Sigmoid colon (tissue), 7 donors: Measurements from ENCODE around the gene PDE6A. TPM values are rescaled to one million over a fixed set of nuclear protein-coding genes. Genes with fewer than 3 reads are reported as not detected.

ENCODE experiments used
- DNase-seq: peaks from one replicate; pipeline ENCODE4 v3.0.0-alpha.2; 2019
- H3K27ac ChIP-seq, 4 donors: fragments of 200-600 bp; sonication (generic); one replicate each; pipeline ENCODE4 v1.5.1; 2016 to 2019; ENCODE audit warnings: mild to moderate bottlenecking in 1 of 4
- H3K27me3 ChIP-seq, 3 donors: fragments of 200-600 bp; sonication (generic); one replicate each; pipeline ENCODE4 v1.5.1; 2019; ENCODE audit warnings: mild to moderate bottlenecking in 1 of 3
- H3K36me3 ChIP-seq, 4 donors: fragments of 200-600 bp; sonication (generic); one replicate each; pipeline ENCODE4 v1.5.1; 2016 to 2019
- H3K4me1 ChIP-seq, 4 donors: fragments of 200-600 bp; sonication (generic); one replicate each; pipeline ENCODE4 v1.5.1; 2017 to 2019
- H3K4me3 ChIP-seq, 4 donors: fragments of 200-600 bp; sonication (generic); one replicate each; pipeline ENCODE4 v1.5.1; 2017 to 2019; ENCODE audit warnings: mild to moderate bottlenecking in 2 of 4, moderate library complexity in 1 of 4
- H3K9me3 ChIP-seq, 4 donors: fragments of 200-600 bp in 3 of 4; sonication (generic) in 3 of 4; one replicate each; pipeline versions ENCODE4 v1.5.1 to v1.6.1; 2013 to 2019
- CTCF ChIP-seq, 4 experiments: fragments of 450-650 bp in 3 of 4; fragments of 200-600 bp in 1 of 4; IDR thresholded peaks; one replicate each; pipeline ENCODE4 v1.5.1; 2016 to 2019; ENCODE audit warnings: antibody characterized with exemption in 4 of 4, mild to moderate bottlenecking in 3 of 4, moderate library complexity in 2 of 4
- EP300 ChIP-seq, 4 donors: sonication (generic); formaldehyde crosslinking; IDR thresholded peaks; one replicate each; pipeline ENCODE4 v1.6.1; 2017; ENCODE audit warnings: antibody characterized with exemption in 4 of 4
- POLR2A ChIP-seq, 2 donors: fragments of 450-650 bp; IDR thresholded peaks; one replicate each; pipeline ENCODE4 v1.6.1; 2016; ENCODE audit warnings: antibody characterized with exemption in 2 of 2, mild to moderate bottlenecking in 2 of 2, moderate library complexity in 2 of 2
- POLR2AphosphoS5 ChIP-seq, 4 donors: sonication (generic); formaldehyde crosslinking; IDR thresholded peaks; one replicate each; pipeline ENCODE4 v1.6.1; 2017; ENCODE audit warnings: antibody characterized with exemption in 4 of 4
- WGBS, 2 donors: extraction: QIAGEN DNeasy Blood & Tissue Kit; methylation state at CpG; one replicate each; pipeline ENCODE4 v1.1.7; 2013; 5-methylcytosine and 5-hydroxymethylcytosine counted together
- intact Hi-C: fragments of 100-400 bp; cut with DNase I; formaldehyde crosslinking; loops from one replicate; pipeline ENCODE4 v1.15.1; 2023
- polyA plus RNA-seq, 3 donors: library from polyadenylated mRNA; stranded (reverse); fragments of 200-250 nt; gene quantifications; one replicate each; pipeline ENCODE4 v1.2.3, GENCODE V29; 2013
- total RNA-seq, 4 donors: library from RNA; depleted of rRNA; stranded (reverse); fragments of >200 nt; gene quantifications; one replicate each; pipeline ENCODE4 v1.1.0, GENCODE V29; 2016
- donor health status: healthy with polysubstance abuse.
- donor health status: Bipolar disorder and iron deficiency.
- donor health status: healthy.

Gene PDE6A
- total and polyA plus RNA-seq, 7 donors, result 1.6 to 2.8 (median 2.4) TPM; not detected in 4

GRCh38 chr5:149872351-149873040, 72.1 kb downstream of the PDE6A start:
- Histone ChIP-seq H3K27ac (peak overlapping the region in 3 of 4 donors; percentile 58 to 69 (median 63)), H3K4me3 (no peak overlapping the region)
- TF ChIP-seq POLR2AphosphoS5 (IDR thresholded peaks at IDR 0.05), result peak in 1 of 4 donors; percentile 12
- no peak for TF ChIP-seq POLR2A (IDR thresholded peaks at IDR 0.05)

GRCh38 chr5:149871471-149871870, 73.1 kb downstream of the PDE6A start:
- Histone ChIP-seq H3K4me1 (peaks cover 0 to 17% (median 16%) of the 10 kb centered on the region in 4 donors), H3K9me3 (no peaks in the 10 kb centered on the region), H3K27me3 (no peaks in the 10 kb centered on the region), H3K4me3 (no peak overlapping the region), H3K36me3 (no peaks in the 10 kb centered on the region), H3K27ac (no peak overlapping the region)
- TF ChIP-seq CTCF (IDR thresholded peaks at IDR 0.05) (no peak), POLR2AphosphoS5 (IDR thresholded peaks at IDR 0.05) (no peak)
- DNase-seq, result no peak
- 94 to 95% methylated on average over 7 of the region's 7 CpGs for WGBS, 2 donors
- intact Hi-C loops, result no loop called here

More at GRCh38 chr5:149872351-149873040, 72.1 kb downstream of the PDE6A start:
- no peaks in the 10 kb centered on the region for H3K9me3 ChIP-seq
- WGBS, 2 donors, result 12 to 55% methylated on average over 11 of the region's 11 CpGs
- H3K36me3 ChIP-seq, result no peaks in the 10 kb centered on the region
- no peak for DNase-seq
- H3K27me3 ChIP-seq, result no peaks in the 10 kb centered on the region
- H3K4me1 ChIP-seq, result peaks cover 0 to 17% (median 16%) of the 10 kb centered on the region in 4 donors
- intact Hi-C loops, result no loop called here

- H3K4me1 ChIP-seq, result peaks cover 0 to 17% (median 16%) of the 10 kb centered on the region in 4 donors
- H3K36me3 ChIP-seq, result no peaks in the 10 kb centered on the region
- no peaks in the 10 kb centered on the region for H3K27me3 ChIP-seq
- no peak overlapping the region for H3K4me3 ChIP-seq
- intact Hi-C loops, result no loop called here
- H3K27ac ChIP-seq, result no peak overlapping the region
- no peak for DNase-seq
- TF ChIP-seq POLR2AphosphoS5 (IDR thresholded peaks at IDR 0.05) (no peak), EP300 (IDR thresholded peaks at IDR 0.05) (no peak), POLR2A (IDR thresholded peaks at IDR 0.05) (no peak), CTCF (IDR thresholded peaks at IDR 0.05) (no peak)
- no peaks in the 10 kb centered on the region for H3K9me3 ChIP-seq
Observed at GRCh38 chr5:149870697-149871096, 73.9 kb downstream of the PDE6A start.

- WGBS, 2 donors, result 38 to 80% methylated on average over 1 of the region's 1 CpG
- intact Hi-C loops, result no loop called here
- H3K4me1 ChIP-seq, result peaks cover 0 to 17% (median 16%) of the 10 kb centered on the region in 4 donors
- TF ChIP-seq CTCF (IDR thresholded peaks at IDR 0.05) (no peak), EP300 (IDR thresholded peaks at IDR 0.05) (no peak), POLR2A (IDR thresholded peaks at IDR 0.05) (no peak), POLR2AphosphoS5 (IDR thresholded peaks at IDR 0.05) (no peak)
- H3K4me3 ChIP-seq, result no peak overlapping the region
- no peak overlapping the region for H3K27ac ChIP-seq
- H3K9me3 ChIP-seq, result no peaks in the 10 kb centered on the region
- DNase-seq, result no peak
- H3K36me3 ChIP-seq, result no peaks in the 10 kb centered on the region
- no peaks in the 10 kb centered on the region for H3K27me3 ChIP-seq
Observed at GRCh38 chr5:149870232-149870631, 74.4 kb downstream of the PDE6A start.

- no peak overlapping the region for H3K4me3 ChIP-seq
- H3K27ac ChIP-seq, result no peak overlapping the region
- H3K4me1 ChIP-seq, result peaks cover 0 to 17% (median 16%) of the 10 kb centered on the region in 4 donors
- no peaks in the 10 kb centered on the region for H3K9me3 ChIP-seq
- intact Hi-C loops, result no loop called here
- DNase-seq, result no peak
- H3K36me3 ChIP-seq, result no peaks in the 10 kb centered on the region
- no peaks in the 10 kb centered on the region for H3K27me3 ChIP-seq
- WGBS, 2 donors, result 16 to 60% methylated on average over 5 of the region's 5 CpGs
- TF ChIP-seq POLR2AphosphoS5 (IDR thresholded peaks at IDR 0.05) (no peak), POLR2A (IDR thresholded peaks at IDR 0.05) (no peak), CTCF (IDR thresholded peaks at IDR 0.05) (no peak), EP300 (IDR thresholded peaks at IDR 0.05) (no peak)
Observed at GRCh38 chr5:149869411-149869821, 75.2 kb downstream of the PDE6A start.
